GOT3 (cell line): ENCODE data around the gene ZFHX2.
A peak's percentile ranks its signal among the peaks of the same experiment; 100 is the strongest.

Experiments used
- DNase-seq: peaks from one replicate; lab custom pipeline; 2025; ENCODE audit warnings: mixed read lengths; lab: John Stamatoyannopoulos, UW

ZFHX2 gene

GRCh38 chr14:23559926-23560520 lies 8.5 kb upstream of the ZFHX2 start:
- no peak for DNase-seq

- DNase-seq: no peak
These were observed 7.7 kb upstream of the ZFHX2 start for GRCh38 chr14:23559010-23559925.

GRCh38 chr14:23558346-23559009 lies 6.9 kb upstream of the ZFHX2 start:
- DNase-seq: no peak

GRCh38 chr14:23557946-23558345 lies 6.4 kb upstream of the ZFHX2 start:
- no peak for DNase-seq

GRCh38 chr14:23557521-23557920 lies 6.0 kb upstream of the ZFHX2 start:
- DNase-seq: no peak

- DNase-seq: no peak
These were observed 5.3 kb upstream of the ZFHX2 start for GRCh38 chr14:23556700-23557440.

- DNase-seq: peak; percentile 51
These were observed 4.5 kb upstream of the ZFHX2 start, which contains the start of gene THTPA for GRCh38 chr14:23555882-23556699. TSS of gene THTPA (plus strand) at chr14:23556271. CDS start at chr14:23556758, 487 bp downstream.

GRCh38 chr14:23555533-23555881 lies 3.9 kb upstream of the ZFHX2 start:
- no peak for DNase-seq

GRCh38 chr14:23550812-23551265 lies 726 bp downstream of the ZFHX2 start:
- DNase-seq: no peak

- DNase-seq: no peak
These were observed 1.3 kb downstream of the ZFHX2 start for GRCh38 chr14:23550131-23550811.

GRCh38 chr14:23548351-23549318 lies 2.9 kb downstream of the ZFHX2 start:
- DNase-seq: no peak

- no peak for DNase-seq
These were observed 3.6 kb downstream of the ZFHX2 start for GRCh38 chr14:23547924-23548323.

GRCh38 chr14:23546450-23547035 lies 5.0 kb downstream of the ZFHX2 start:
- DNase-seq: no peak

- no peak for DNase-seq
These were observed 5.7 kb downstream of the ZFHX2 start for GRCh38 chr14:23545740-23546365.

GRCh38 chr14:23544511-23545447 lies 6.8 kb downstream of the ZFHX2 start:
- DNase-seq: no peak

- no peak for DNase-seq
These were observed 8.2 kb downstream of the ZFHX2 start for GRCh38 chr14:23543403-23543802.

GRCh38 chr14:23542261-23542660 lies 9.3 kb downstream of the ZFHX2 start:
- DNase-seq: no peak

- DNase-seq: no peak
These were observed 11.5 kb downstream of the ZFHX2 start for GRCh38 chr14:23540141-23540469.
